ENCODE measurements around the gene PITX2.

The PITX2 gene

GRCh38 chr4:110622841-110623717, at the start of gene PITX2:
TSS of gene PITX2 (minus strand) at chr4:110623077. CDS start at chr4:110622460, 617 bp downstream.
- no peak for DNase-seq (ENCODE audit: low read depth in 1 of 2, low spot score in 1 of 2)

DNA sequence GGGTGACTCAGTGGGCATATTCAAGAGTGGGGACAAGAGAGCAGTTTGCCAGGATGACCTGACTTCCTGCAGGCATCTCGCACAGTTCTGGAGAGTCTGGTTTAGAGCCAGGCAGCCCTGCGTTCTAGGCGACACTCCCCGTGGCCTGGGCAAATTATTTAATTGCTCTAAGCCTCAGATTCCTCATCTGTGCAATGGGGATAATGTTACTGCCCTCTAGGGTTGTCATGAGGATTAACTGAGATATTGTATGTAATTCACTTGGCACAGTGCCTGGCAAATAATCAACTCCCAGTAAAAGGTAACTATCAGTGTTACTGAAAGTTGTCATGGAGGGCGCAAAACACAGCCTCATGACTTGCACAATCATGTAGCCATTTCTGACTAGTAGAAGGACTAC, 48.8 kb upstream of the PITX2 start:
- DNase-seq (ENCODE audit: low read depth in 1 of 2, low spot score in 1 of 2) = no peak

DNA sequence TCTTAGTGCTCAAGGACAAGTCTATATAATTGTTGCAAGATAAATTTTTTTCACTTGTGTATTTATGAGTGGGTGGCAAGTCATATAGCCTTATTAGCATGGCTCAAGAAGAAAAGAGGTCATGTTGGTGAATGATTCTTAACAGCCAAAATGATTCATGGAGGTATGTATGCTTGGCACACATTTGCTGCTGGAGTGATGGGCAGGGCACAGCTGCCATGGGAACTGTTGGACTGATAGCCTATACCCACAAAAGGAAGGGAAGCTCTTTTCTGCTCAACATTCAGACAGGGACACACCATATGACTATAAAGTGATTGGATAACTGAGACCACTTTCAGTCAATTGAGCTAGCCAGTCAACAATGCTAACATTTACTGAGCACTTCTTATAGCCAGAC, 46.8 kb upstream of the PITX2 start:
- DNase-seq (ENCODE audit: low read depth in 1 of 2, low spot score in 1 of 2) = no peak

GRCh38 chr4:110668463-110669235, 45.8 kb upstream of the PITX2 start:
- DNase-seq (ENCODE audit: low read depth in 1 of 2, low spot score in 1 of 2) = no peak

GRCh38 chr4:110667670-110668069, 44.8 kb upstream of the PITX2 start:
- no peak for DNase-seq (ENCODE audit: low read depth in 1 of 2, low spot score in 1 of 2)

DNA sequence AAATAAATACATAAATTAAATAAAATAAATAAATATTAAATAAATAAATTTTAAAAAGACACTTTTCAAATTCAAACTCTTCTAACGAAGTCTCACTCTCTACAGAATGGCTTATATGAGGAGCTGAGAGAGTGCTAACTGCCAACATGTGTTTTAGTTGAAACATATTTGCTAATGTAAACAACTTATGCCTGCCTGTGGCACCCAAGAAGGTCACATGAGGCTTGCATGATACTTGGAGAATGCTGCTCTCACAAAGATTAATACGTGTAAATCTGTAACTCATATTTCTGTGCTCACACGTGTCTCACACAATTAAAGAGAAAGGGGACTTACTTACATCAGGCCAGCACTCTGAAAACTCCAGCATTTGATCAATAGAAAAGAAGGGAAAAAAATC, 43.2 kb upstream of the PITX2 start:
- no peak for DNase-seq (ENCODE audit: low read depth in 1 of 2, low spot score in 1 of 2)

DNA sequence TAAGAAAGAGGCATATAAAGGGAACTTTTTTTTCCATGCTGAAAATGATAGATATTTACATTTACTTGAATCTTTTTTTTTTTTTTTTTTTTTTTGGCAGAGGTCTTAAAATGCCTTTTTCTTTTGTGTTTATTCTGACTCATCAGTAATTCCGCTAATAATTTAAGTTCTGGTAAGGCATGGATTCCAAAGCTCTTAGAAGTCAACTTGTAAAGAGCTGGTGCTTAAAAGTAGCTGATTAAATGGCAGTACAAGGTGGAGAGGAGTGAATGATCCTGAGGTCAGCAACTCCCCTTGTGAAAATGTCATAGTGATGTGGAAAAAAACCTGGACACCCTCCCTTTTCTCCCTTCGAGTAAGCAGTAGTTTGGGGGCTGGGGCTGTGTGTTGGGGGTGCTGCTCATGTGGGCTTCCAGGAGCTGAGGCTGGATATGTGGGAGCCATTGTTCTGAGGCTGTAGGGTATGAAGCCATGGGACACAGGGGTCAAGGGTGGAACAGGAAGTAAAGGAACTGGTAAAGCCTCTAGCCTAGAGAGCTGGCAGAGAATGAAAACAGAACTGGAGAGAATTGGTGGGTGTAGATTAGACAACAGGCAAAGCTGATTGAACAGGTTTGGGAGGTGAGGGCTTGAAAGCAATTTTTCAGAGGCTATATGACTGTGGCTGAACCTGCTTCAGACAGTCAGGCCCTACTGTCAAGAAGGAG, 41.0 kb upstream of the PITX2 start:
- no peak for DNase-seq (ENCODE audit: low read depth in 1 of 2, low spot score in 1 of 2)

DNA sequence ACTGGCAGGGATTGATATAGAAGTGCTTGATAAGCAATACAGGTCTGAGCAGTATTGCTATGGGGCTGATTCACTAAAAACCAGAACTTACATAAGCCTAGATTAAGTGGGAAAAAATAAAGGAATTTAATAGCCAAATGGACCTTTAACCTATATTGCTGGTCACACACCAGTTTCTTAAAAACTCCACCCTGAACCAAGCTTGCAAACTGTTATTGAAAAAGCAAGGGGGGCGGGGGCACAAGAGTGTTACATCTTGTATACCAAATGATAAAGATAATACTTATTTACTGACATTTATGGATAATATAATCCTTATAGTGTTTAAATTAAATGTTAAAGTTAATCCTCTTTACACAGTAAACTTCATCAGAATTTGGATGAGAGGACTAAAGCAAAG, 40.3 kb upstream of the PITX2 start:
- DNase-seq (ENCODE audit: low read depth in 1 of 2, low spot score in 1 of 2) = no peak

DNA sequence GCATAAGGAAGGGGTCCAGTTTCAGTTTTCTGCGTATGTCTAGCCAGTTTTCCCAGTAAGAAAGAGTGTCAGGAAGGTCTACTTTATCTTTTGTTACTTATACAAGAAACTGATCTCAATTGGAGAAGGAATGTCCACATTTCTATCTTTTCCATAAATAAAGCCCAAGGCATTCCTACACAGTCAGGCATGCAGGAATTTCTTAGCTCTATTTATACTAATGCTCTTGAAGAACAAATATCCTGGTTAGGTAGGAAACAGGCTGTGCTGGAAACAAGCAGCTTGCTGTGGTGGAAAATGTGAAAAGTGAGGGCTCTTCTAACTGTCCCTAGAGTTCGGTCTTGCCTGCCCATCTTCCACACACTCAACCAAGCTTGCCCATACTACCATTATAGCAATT, 37.9 kb upstream of the PITX2 start:
- DNase-seq (ENCODE audit: low read depth in 1 of 2, low spot score in 1 of 2) = no peak

GRCh38 chr4:110654254-110654635, 31.4 kb upstream of the PITX2 start:
- no peak for DNase-seq (ENCODE audit: low read depth in 1 of 2, low spot score in 1 of 2)

GRCh38 chr4:110653321-110654253, 30.7 kb upstream of the PITX2 start:
- DNase-seq (ENCODE audit: low read depth in 1 of 2, low spot score in 1 of 2) = no peak

DNA sequence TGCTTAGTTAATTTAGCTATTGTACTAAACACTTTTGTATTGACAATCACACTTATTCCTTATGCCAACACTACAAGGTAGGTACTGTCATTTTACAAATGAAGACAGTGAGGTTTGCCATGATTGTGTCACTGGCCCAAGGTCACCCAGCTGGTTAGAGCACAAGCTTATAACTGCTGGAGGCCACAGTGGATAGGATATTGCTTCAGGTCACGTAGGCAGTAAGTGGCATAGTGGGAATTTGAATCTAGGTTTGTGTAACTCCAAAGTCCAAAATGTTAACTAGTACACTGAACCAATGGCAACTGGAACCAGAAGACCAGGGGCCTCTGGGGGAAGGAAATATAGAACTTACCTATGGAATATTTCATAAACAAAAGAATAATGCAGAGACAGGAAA, 21.1 kb upstream of the PITX2 start:
- DNase-seq (ENCODE audit: low read depth in 1 of 2, low spot score in 1 of 2) = no peak

- no peak for DNase-seq (ENCODE audit: low read depth in 1 of 2, low spot score in 1 of 2)
These were observed 20.2 kb upstream of the PITX2 start for GRCh38 chr4:110643096-110643495.

DNA sequence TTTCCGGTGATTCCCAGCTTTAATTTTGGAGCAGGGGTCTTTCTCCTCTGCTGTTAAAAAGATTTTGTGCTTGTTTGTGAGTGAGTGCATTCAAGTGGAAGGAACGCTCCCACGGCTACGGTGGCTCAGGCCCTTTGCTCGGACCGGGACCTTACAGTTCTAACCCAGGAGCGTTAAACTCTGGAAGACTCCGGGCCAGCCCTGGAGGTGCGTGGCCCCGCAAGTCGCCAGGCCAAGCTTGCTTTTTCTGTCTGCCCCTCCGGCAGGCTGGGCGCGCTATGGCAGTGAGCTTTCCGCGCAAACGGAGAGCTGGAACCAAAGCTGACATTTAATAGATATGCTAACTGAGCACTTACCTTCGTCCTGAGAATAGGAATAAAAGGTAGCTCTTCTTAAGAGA, 18.3 kb upstream of the PITX2 start:
- no peak for DNase-seq (ENCODE audit: low read depth in 1 of 2, low spot score in 1 of 2)

DNA sequence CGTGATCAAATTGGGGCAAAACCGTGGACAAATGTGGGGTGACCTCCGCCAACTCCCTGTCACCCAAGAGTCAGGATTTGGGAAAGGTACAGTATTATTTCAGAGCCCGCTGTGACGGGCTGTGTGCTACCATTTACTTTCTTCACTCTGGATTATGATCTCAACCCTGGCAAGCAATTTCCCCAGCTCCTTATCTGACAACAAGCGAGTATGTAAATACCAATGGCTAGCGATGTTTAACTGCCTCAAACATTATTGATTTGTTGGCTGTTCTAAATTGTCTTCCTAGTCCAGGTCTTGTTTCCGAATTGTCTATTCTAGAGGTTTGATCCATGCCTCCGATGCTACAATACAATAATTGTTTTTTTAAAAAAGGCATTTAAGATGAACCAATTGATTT, 17.7 kb upstream of the PITX2 start:
- DNase-seq (ENCODE audit: low read depth in 1 of 2, low spot score in 1 of 2) = no peak

GRCh38 chr4:110639207-110640090, 16.6 kb upstream of the PITX2 start:
- no peak for DNase-seq (ENCODE audit: low read depth in 1 of 2, low spot score in 1 of 2)

GRCh38 chr4:110638089-110638746, 15.3 kb upstream of the PITX2 start:
- no peak for DNase-seq (ENCODE audit: low read depth in 1 of 2, low spot score in 1 of 2)

- no peak for DNase-seq (ENCODE audit: low read depth in 1 of 2, low spot score in 1 of 2)
These were observed 14.7 kb upstream of the PITX2 start for GRCh38 chr4:110637408-110638088.
